Adrenal gland (tissue), 5 donors: ENCODE measurements around the gene BCOR.

Experiments
- CTCF ChIP-seq, 6 experiments: fragments of 450-650 bp in 4 of 6; fragments of 200-600 bp in 2 of 6; sonication (generic) in 1 of 6; IDR thresholded peaks; 1 replicate in 5 of 6; 2 replicates in 1 of 6; pipeline versions ENCODE4 v1.5.1 to v1.8.0; 2016 to 2021; ENCODE audit warnings: antibody characterized with exemption in 6 of 6, mild to moderate bottlenecking in 2 of 6, moderate library complexity in 1 of 6
- POLR2A ChIP-seq, 2 donors: fragments of 450-650 bp; IDR thresholded peaks; one replicate each; pipeline ENCODE4 v1.6.1; 2017; ENCODE audit warnings: antibody characterized with exemption in 2 of 2, mild to moderate bottlenecking in 2 of 2, moderate library complexity in 1 of 2
- donor health status: DM: no; HTN: no; CAD: no.

- no peak for TF ChIP-seq POLR2A (IDR thresholded peaks at IDR 0.05)
- TF ChIP-seq CTCF (IDR thresholded peaks at IDR 0.05), result no peak
These were observed 79.7 kb downstream of the BCOR start for GRCh38 chrX:40018041-40018440.
